ENCODE results near the gene FLYWCH2. TPM values are rescaled to one million over a fixed set of nuclear protein-coding genes. Genes with fewer than 3 reads are reported as not detected.
A peak's percentile ranks its signal among the peaks of the same experiment; 100 is the strongest.

The FLYWCH2 gene
- total and polyA plus RNA-seq, 9 of the 15 experiments (the other 6 are each of a cell fraction or from before 2014, with no cell fraction given) = 0.70 to 55.5 (median 7.6) TPM

GRCh38 chr16:2905241-2905987 is 22.4 kb downstream of the FLYWCH2 start (continued):
- TF ChIP-seq TEAD4 (IDR thresholded peaks at IDR 0.05; ENCODE audit: low read length) (peak; percentile 59), TEAD4 (CRISPR knock-in tag; IDR thresholded peaks at IDR 0.05; ENCODE audit: borderline replicate concordance) (peak; percentile 51; the same call in 1 of the 2 replicates), EGR1 (conservative IDR thresholded peaks at IDR 0.05) (0 out of 2 replicates have a peak, but pooled peaks have one; percentile 13), ZNF184 (CRISPR knock-in tag; IDR thresholded peaks at IDR 0.05) (no peak), MXD1 (CRISPR knock-in tag; IDR thresholded peaks at IDR 0.05; ENCODE audit: borderline replicate concordance, poor library complexity, severe bottlenecking) (no peak), CTBP1 (IDR thresholded peaks at IDR 0.05; ENCODE audit: borderline replicate concordance) (peak; percentile 63; the same call in 1 of the 2 replicates), DIDO1 (tag; IDR thresholded peaks at IDR 0.05; ENCODE audit: low read depth) (no peak), E2F4 (CRISPR knock-in tag; IDR thresholded peaks at IDR 0.05; ENCODE audit: low read depth) (0 out of 2 replicates have a peak, but pooled peaks have one; percentile 32), SFPQ (IDR thresholded peaks at IDR 0.05; ENCODE audit: low read depth, low read length) (no peak), ZNF165 (CRISPR knock-in tag; IDR thresholded peaks at IDR 0.05; ENCODE audit: borderline replicate concordance) (no peak), RBFOX2 (IDR thresholded peaks at IDR 0.05; ENCODE audit: low read depth, low read length) (peak; percentile 99), CREM (IDR thresholded peaks at IDR 0.05; ENCODE audit: low read depth) (peak; percentile 74; the same call in 1 of the 2 replicates), NR2F6 (CRISPR knock-in tag; IDR thresholded peaks at IDR 0.05) (no peak), RBBP5 (IDR thresholded peaks at IDR 0.05; ENCODE audit: borderline replicate concordance, insufficient read depth, low read length, poor library complexity, severe bottlenecking) (no peak)
- TF ChIP-seq, protein P1, sequence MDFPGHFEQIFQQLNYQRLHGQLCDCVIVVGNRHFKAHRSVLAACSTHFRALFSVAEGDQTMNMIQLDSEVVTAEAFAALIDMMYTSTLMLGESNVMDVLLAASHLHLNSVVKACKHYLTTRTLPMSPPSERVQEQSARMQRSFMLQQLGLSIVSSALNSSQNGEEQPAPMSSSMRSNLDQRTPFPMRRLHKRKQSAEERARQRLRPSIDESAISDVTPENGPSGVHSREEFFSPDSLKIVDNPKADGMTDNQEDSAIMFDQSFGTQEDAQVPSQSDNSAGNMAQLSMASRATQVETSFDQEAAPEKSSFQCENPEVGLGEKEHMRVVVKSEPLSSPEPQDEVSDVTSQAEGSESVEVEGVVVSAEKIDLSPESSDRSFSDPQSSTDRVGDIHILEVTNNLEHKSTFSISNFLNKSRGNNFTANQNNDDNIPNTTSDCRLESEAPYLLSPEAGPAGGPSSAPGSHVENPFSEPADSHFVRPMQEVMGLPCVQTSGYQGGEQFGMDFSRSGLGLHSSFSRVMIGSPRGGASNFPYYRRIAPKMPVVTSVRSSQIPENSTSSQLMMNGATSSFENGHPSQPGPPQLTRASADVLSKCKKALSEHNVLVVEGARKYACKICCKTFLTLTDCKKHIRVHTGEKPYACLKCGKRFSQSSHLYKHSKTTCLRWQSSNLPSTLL (IDR thresholded peaks at IDR 0.05) = no peak
- TF ChIP-seq, protein P2, sequence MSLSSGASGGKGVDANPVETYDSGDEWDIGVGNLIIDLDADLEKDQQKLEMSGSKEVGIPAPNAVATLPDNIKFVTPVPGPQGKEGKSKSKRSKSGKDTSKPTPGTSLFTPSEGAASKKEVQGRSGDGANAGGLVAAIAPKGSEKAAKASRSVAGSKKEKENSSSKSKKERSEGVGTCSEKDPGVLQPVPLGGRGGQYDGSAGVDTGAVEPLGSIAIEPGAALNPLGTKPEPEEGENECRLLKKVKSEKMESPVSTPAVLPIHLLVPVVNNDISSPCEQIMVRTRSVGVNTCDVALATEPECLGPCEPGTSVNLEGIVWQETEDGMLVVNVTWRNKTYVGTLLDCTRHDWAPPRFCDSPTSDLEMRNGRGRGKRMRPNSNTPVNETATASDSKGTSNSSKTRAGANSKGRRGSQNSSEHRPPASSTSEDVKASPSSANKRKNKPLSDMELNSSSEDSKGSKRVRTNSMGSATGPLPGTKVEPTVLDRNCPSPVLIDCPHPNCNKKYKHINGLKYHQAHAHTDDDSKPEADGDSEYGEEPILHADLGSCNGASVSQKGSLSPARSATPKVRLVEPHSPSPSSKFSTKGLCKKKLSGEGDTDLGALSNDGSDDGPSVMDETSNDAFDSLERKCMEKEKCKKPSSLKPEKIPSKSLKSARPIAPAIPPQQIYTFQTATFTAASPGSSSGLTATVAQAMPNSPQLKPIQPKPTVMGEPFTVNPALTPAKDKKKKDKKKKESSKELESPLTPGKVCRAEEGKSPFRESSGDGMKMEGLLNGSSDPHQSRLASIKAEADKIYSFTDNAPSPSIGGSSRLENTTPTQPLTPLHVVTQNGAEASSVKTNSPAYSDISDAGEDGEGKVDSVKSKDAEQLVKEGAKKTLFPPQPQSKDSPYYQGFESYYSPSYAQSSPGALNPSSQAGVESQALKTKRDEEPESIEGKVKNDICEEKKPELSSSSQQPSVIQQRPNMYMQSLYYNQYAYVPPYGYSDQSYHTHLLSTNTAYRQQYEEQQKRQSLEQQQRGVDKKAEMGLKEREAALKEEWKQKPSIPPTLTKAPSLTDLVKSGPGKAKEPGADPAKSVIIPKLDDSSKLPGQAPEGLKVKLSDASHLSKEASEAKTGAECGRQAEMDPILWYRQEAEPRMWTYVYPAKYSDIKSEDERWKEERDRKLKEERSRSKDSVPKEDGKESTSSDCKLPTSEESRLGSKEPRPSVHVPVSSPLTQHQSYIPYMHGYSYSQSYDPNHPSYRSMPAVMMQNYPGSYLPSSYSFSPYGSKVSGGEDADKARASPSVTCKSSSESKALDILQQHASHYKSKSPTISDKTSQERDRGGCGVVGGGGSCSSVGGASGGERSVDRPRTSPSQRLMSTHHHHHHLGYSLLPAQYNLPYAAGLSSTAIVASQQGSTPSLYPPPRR (CRISPR knock-in tag; IDR thresholded peaks at IDR 0.05; ENCODE audit: borderline replicate concordance) = no peak; the same call in 1 of the 2 replicates
